Suprapubic skin (tissue), 4 donors: Measurements from ENCODE around the gene SARS2. TPM values are rescaled to one million over a fixed set of nuclear protein-coding genes. Genes with fewer than 3 reads are reported as not detected.

ENCODE experiments used
- DNase-seq, 2 donors: peaks; one replicate each; pipeline ENCODE4 v3.0.0-alpha.2; 2019; ENCODE audit warnings: low spot score in 2 of 2
- H3K27ac ChIP-seq: fragments of 200-600 bp; sonication (generic); one replicate; pipeline ENCODE4 v1.5.1; 2019
- H3K27me3 ChIP-seq: fragments of 200-600 bp; sonication (generic); one replicate; pipeline ENCODE4 v1.5.1; 2019
- H3K36me3 ChIP-seq: fragments of 200-600 bp; sonication (generic); one replicate; pipeline ENCODE4 v1.5.1; 2019
- H3K4me1 ChIP-seq: fragments of 200-600 bp; sonication (generic); one replicate; pipeline ENCODE4 v1.5.1; 2019
- H3K4me3 ChIP-seq: fragments of 200-600 bp; sonication (generic); one replicate; pipeline ENCODE4 v1.5.1; 2019; ENCODE audit warnings: mild to moderate bottlenecking
- H3K9me3 ChIP-seq: fragments of 200-600 bp; sonication (generic); one replicate; pipeline ENCODE4 v1.5.1; 2019
- EP300 ChIP-seq: sonication (generic); formaldehyde crosslinking; IDR thresholded peaks from one replicate; pipeline ENCODE4 v1.6.1; 2017; ENCODE audit warnings: antibody characterized with exemption
- POLR2A ChIP-seq, 2 donors: fragments of 450-650 bp; IDR thresholded peaks; one replicate each; pipeline ENCODE4 v1.6.1; 2017; ENCODE audit warnings: antibody characterized with exemption in 2 of 2, mild to moderate bottlenecking in 2 of 2, moderate library complexity in 2 of 2
- POLR2AphosphoS5 ChIP-seq, 3 donors: sonication (generic); formaldehyde crosslinking; IDR thresholded peaks; one replicate each; pipeline ENCODE4 v1.6.1; 2017; ENCODE audit warnings: antibody characterized with exemption in 3 of 3
- WGBS: methylation state at CpG from one replicate; pipeline ENCODE4 v1.1.5; 2018; 5-methylcytosine and 5-hydroxymethylcytosine counted together
- total RNA-seq, 4 donors: library from RNA; depleted of rRNA; stranded (reverse); fragments of >200 nt; gene quantifications; one replicate each; pipeline ENCODE4 v1.1.0, GENCODE V29; 2016
- TF ChIP-seq, protein P1 (sequence below), 2 donors: fragments of 200-600 bp in 1 of 2; fragments of 450-650 bp in 1 of 2; sonication (generic) in 1 of 2; IDR thresholded peaks; one replicate each; pipeline ENCODE4 v1.5.1; 2016 to 2019; ENCODE audit warnings: antibody characterized with exemption in 2 of 2, mild to moderate bottlenecking in 1 of 2, moderate library complexity in 1 of 2

The SARS2 gene
- total RNA-seq, 4 donors from 2014 or later: 18.5 to 36.4 (median 29.2) TPM

DNA sequence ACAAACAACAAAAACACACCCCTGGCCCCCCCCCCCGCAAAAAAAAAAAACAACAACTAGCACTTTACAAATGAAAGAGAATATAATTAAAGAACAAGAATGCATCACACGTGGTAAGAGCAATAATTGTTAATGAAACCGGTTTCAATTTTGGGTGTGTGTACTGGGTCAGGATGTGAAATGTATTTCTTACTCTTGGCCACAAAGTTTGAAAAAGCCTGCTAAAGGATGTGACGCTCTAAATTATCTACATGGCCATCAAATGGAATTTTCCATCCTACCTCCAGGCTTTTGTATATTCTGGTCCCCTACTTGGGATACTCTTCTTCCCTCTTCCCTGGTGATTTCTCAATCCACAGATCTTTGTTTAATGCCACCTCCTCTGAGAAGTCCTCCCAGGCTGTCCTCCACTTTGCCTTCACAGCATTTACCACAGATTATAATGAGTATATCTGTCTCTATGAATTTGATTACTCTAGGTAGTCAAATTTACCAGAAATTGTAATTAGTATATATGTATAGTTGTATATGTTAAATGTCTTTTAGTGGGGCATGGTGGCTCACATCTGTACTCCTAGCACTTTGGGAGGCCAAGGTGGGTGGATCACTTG lies 2.1 kb downstream of the SARS2 start:
- H3K36me3 ChIP-seq: peaks cover 37% of the 10 kb centered on the region
- WGBS: 68% methylated on average over 4 of the region's 4 CpGs
- TF ChIP-seq, protein P1, sequence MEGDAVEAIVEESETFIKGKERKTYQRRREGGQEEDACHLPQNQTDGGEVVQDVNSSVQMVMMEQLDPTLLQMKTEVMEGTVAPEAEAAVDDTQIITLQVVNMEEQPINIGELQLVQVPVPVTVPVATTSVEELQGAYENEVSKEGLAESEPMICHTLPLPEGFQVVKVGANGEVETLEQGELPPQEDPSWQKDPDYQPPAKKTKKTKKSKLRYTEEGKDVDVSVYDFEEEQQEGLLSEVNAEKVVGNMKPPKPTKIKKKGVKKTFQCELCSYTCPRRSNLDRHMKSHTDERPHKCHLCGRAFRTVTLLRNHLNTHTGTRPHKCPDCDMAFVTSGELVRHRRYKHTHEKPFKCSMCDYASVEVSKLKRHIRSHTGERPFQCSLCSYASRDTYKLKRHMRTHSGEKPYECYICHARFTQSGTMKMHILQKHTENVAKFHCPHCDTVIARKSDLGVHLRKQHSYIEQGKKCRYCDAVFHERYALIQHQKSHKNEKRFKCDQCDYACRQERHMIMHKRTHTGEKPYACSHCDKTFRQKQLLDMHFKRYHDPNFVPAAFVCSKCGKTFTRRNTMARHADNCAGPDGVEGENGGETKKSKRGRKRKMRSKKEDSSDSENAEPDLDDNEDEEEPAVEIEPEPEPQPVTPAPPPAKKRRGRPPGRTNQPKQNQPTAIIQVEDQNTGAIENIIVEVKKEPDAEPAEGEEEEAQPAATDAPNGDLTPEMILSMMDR (IDR thresholded peaks at IDR 0.05): no peak
- TF ChIP-seq EP300 (no peak), POLR2A (IDR thresholded peaks at IDR 0.05) (no peak), POLR2AphosphoS5 (IDR thresholded peaks at IDR 0.05) (no peak)
- H3K4me3 ChIP-seq: no peak overlapping the region
- H3K27me3 ChIP-seq: no peaks in the 10 kb centered on the region
- H3K4me1 ChIP-seq: peaks cover 15% of the 10 kb centered on the region
- DNase-seq: no peak
- H3K27ac ChIP-seq: no peak overlapping the region
- no peaks in the 10 kb centered on the region for H3K9me3 ChIP-seq

DNA sequence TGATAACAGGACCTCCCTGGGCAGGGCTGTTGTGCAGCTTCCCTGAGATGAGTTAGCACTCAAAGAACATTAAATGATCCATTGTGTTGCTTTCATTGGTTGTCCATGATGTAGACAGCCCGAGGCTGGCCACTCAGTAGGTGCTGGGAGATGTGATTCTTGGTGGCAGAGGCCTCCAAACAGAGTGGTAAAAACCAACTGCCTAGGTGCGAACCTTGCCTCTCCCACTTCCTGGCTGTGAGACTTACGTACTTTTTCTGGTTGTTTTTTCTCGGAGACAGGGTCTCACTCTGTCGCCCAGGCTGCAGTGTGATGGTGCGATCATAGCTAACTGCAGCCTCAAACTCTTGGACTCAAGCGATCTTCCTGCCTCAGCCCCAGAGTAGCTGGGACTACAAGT lies 6.2 kb downstream of the SARS2 start:
- Histone ChIP-seq H3K4me3 (no peak overlapping the region), H3K4me1 (no peaks in the 10 kb centered on the region), H3K27me3 (no peaks in the 10 kb centered on the region), H3K36me3 (peaks cover 32% of the 10 kb centered on the region), H3K9me3 (no peaks in the 10 kb centered on the region), H3K27ac (no peak overlapping the region)
- DNase-seq: no peak
- TF ChIP-seq POLR2AphosphoS5 (IDR thresholded peaks at IDR 0.05) (no peak), POLR2A (IDR thresholded peaks at IDR 0.05) (no peak), EP300 (no peak)
- TF ChIP-seq, protein P1 (IDR thresholded peaks at IDR 0.05): no peak
- WGBS: 97% methylated on average over 7 of the region's 7 CpGs

DNA sequence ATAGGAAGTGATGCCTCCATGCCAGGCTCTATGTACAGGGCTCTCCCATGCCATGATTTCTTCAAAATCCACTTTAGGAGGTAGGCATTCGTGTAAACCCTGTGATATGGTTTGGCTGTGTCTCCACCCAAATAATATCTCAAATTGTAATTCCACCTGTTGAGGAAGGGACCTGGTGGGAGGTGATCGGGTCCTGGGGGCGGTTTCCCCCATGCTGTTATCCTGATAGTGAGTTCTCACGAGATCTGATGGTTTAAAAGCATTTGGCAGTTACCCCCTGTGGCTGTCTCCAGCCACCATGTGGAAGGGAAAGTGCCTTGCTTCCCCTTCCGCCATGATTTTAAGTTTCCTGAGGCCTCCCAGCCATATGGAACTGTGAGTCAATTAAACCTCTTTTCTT lies 8.1 kb downstream of the SARS2 start:
- WGBS: 96% methylated on average over 5 of the region's 5 CpGs
- DNase-seq: no peak
- Histone ChIP-seq H3K9me3 (no peaks in the 10 kb centered on the region), H3K4me3 (no peak overlapping the region), H3K27ac (no peak overlapping the region), H3K27me3 (no peaks in the 10 kb centered on the region), H3K4me1 (no peaks in the 10 kb centered on the region), H3K36me3 (peaks cover 32% of the 10 kb centered on the region)
- TF ChIP-seq POLR2A (IDR thresholded peaks at IDR 0.05) (no peak), EP300 (no peak), POLR2AphosphoS5 (IDR thresholded peaks at IDR 0.05) (no peak)
- TF ChIP-seq, protein P1 (IDR thresholded peaks at IDR 0.05): no peak

DNA sequence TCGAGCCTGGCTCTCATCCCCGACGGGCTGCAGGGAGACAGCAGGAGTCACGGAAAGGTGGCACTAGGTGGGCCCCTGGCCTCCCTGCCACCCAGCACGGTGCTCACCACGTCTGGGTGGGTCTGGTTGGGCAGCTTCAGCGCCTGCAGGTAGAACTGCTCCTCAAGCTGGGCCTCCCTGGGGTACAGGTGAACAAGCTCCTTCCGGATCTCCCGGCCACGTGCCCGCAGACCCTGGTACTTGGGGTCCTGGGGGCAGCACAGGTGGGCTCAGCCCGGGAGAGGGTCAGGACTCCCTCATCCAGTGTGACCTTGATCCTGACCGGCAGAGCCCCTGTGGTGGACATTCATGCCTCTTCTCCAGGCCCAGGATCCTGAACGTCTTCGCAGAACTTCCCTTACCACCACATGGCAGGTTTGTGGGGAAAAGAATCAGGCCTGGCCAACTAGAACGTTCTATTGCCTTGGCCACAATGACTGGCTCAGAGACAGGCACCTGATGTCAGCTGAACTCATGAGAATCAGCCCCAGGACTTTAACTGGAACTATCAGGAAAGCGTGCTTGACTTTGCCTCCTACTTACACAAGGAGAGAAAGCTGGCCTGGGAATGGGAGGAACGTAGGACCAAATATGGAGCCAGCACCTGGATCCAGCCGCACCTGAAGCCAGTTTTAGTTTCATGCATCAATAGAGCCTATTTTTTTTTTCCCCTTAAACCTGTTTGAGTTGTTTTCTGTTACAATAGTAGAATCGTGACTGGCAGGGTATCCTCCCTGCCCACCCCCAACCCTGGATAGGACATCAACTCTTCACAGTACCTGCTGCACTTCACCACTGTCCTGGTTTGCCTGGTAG lies 8.9 kb downstream of the SARS2 start:
- no peaks in the 10 kb centered on the region for H3K4me1 ChIP-seq
- peaks cover 32% of the 10 kb centered on the region for H3K36me3 ChIP-seq
- no peak overlapping the region for H3K27ac ChIP-seq
- no peaks in the 10 kb centered on the region for H3K9me3 ChIP-seq
- WGBS: 83% methylated on average over 13 of the region's 20 CpGs
- H3K27me3 ChIP-seq: no peaks in the 10 kb centered on the region
- DNase-seq: no peak
- no peak overlapping the region for H3K4me3 ChIP-seq
- TF ChIP-seq POLR2A (IDR thresholded peaks at IDR 0.05) (no peak), EP300 (no peak), POLR2AphosphoS5 (IDR thresholded peaks at IDR 0.05) (no peak)
- TF ChIP-seq, protein P1 (IDR thresholded peaks at IDR 0.05): no peak
